ENCODE results near the gene B3GNT5. TPM values are rescaled to one million over a fixed set of nuclear protein-coding genes. Genes with fewer than 3 reads are reported as not detected.

B3GNT5 gene
- total RNA-seq, 1 experiment from 2014 or later = 22.8 TPM

DNA sequence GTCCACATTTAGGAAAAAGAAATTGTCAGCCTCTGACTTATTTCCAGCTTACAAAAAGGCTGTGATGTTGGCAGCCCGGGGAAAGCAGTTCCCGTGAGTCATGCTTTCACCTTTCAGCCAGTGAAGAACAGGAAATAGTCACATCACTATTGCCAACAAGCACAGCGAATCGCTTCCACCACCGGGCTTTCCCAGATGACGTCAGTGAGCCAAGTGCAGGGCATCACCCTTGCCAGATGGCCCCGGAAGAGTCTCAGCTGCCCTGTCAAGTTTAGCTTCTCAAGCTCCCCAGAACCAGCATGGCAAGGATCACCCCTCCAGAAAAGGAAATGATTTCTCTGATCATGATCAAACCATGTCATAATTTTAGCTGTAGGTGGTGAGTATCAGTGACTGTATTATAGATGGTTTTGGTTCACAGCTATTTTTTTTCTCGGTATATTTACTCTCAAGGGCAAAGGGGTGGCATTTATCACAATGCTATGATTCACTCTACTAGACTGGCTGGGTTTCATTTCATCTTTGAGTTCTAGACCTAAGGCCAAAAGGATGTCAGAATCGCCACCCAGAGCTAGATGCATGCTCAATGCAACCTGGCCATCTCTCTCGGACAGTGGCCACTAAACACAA is 32.9 kb downstream of the B3GNT5 start:
- ChIA-PET CTCF (interaction anchor here (0.6 to 1.0 kb wide), 2 partner anchors 85 to 101 kb away, joined by 4 to 6 read pairs; no protein-coding TSS in a partner anchor), POLR2A (interaction anchor here (0.6 to 1.2 kb wide), 2 partner anchors 31 to 85 kb away, joined by 5 read pairs; no protein-coding TSS in a partner anchor)
- Histone ChIP-seq H3K4me3 (ENCODE audit: low read depth in 2 of 2, low read length in 2 of 2) (peak overlapping the region; percentile 0 to 41; a peak in 3 of 4 replicates), H3K36me3 (ENCODE audit: control insufficient read depth, insufficient read depth, low read length) (no peaks in the 10 kb centered on the region), H3K9me3 (ENCODE audit: control insufficient read depth, insufficient read depth, low read depth, low read length) (no peaks in the 10 kb centered on the region), H3K27me3 (ENCODE audit: control insufficient read depth, insufficient read depth, low read length) (no peaks in the 10 kb centered on the region), H3K4me1 (ENCODE audit: control insufficient read depth, insufficient read depth, low read length) (peaks cover 29% of the 10 kb centered on the region), H3K27ac (ENCODE audit: low read length) (peak overlapping the region; percentile 78)
- ATAC-seq (peak; percentile 97), DNase-seq (ENCODE audit: low read depth, low spot score) (peak; percentile 97)
- intact Hi-C loops (cut with micrococcal nuclease; ENCODE audit: unreplicated experiment) = no loop called here
- BruUV-seq (replicated peaks) = no TSS peak
- in situ Hi-C loops (cut with HindIII; ENCODE audit: low pct_unique_long_range_greater_than_20kb, low sequenced_read_pairs) = no loop called here
- TF ChIP-seq SIN3A (IDR thresholded peaks at IDR 0.05; ENCODE audit: borderline replicate concordance, insufficient read depth, low read depth, low read length) (no peak), TCF7L2 (IDR thresholded peaks at IDR 0.05; ENCODE audit: low read depth, low read length) (0 out of 2 replicates have a peak, but pooled peaks have one; percentile 17), POLR2AphosphoS5 (IDR thresholded peaks at IDR 0.05; ENCODE audit: low read depth, low read length) (peak; percentile 36; the same call in 1 of the 2 replicates)
- TF ChIP-seq, protein P1, sequence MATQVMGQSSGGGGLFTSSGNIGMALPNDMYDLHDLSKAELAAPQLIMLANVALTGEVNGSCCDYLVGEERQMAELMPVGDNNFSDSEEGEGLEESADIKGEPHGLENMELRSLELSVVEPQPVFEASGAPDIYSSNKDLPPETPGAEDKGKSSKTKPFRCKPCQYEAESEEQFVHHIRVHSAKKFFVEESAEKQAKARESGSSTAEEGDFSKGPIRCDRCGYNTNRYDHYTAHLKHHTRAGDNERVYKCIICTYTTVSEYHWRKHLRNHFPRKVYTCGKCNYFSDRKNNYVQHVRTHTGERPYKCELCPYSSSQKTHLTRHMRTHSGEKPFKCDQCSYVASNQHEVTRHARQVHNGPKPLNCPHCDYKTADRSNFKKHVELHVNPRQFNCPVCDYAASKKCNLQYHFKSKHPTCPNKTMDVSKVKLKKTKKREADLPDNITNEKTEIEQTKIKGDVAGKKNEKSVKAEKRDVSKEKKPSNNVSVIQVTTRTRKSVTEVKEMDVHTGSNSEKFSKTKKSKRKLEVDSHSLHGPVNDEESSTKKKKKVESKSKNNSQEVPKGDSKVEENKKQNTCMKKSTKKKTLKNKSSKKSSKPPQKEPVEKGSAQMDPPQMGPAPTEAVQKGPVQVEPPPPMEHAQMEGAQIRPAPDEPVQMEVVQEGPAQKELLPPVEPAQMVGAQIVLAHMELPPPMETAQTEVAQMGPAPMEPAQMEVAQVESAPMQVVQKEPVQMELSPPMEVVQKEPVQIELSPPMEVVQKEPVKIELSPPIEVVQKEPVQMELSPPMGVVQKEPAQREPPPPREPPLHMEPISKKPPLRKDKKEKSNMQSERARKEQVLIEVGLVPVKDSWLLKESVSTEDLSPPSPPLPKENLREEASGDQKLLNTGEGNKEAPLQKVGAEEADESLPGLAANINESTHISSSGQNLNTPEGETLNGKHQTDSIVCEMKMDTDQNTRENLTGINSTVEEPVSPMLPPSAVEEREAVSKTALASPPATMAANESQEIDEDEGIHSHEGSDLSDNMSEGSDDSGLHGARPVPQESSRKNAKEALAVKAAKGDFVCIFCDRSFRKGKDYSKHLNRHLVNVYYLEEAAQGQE (IDR thresholded peaks at IDR 0.05; ENCODE audit: insufficient read depth in 1 of 2, low read depth in 2 of 2, low read length in 1 of 2) = no peak
- TF ChIP-seq, protein P2, sequence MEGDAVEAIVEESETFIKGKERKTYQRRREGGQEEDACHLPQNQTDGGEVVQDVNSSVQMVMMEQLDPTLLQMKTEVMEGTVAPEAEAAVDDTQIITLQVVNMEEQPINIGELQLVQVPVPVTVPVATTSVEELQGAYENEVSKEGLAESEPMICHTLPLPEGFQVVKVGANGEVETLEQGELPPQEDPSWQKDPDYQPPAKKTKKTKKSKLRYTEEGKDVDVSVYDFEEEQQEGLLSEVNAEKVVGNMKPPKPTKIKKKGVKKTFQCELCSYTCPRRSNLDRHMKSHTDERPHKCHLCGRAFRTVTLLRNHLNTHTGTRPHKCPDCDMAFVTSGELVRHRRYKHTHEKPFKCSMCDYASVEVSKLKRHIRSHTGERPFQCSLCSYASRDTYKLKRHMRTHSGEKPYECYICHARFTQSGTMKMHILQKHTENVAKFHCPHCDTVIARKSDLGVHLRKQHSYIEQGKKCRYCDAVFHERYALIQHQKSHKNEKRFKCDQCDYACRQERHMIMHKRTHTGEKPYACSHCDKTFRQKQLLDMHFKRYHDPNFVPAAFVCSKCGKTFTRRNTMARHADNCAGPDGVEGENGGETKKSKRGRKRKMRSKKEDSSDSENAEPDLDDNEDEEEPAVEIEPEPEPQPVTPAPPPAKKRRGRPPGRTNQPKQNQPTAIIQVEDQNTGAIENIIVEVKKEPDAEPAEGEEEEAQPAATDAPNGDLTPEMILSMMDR (IDR thresholded peaks at IDR 0.05) = no peak

DNA sequence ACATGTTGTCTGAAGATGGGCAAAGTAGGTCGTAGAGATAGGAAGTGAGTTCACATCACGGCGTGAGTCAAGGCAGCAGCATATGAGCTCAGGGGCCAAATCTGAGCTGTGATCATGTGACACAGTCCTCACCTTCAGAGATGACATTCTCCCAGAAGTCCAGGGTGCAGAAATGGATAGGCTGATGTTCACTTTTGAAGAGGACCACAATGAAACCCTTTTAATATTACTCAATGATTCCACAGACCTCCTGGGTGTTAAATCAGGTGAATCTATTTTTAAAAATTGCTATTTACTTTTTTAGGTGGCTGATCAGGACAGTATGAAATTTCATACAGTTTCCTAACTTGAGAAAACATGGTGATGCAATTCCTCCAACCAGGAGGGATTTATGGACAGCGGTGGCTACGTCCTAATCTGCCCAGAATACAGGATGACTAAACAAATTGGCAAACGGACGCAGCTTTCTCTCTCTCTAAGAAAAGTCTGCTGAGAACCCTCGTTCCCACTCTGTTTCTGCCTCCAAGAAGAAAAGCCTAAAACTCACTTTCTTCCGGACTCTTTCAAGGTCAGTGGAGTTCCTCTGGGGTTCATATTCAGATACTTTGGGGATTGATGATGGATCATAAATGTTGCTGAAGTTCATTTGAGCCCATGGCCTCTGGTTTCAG is 34.4 kb downstream of the B3GNT5 start:
- ChIA-PET POLR2A (no interaction called here), CTCF (no interaction called here)
- H3K4me1 ChIP-seq (ENCODE audit: control insufficient read depth, insufficient read depth, low read length) = peaks cover 29% of the 10 kb centered on the region

More for the DNA sequence above, 34.4 kb downstream of the B3GNT5 start:
- Histone ChIP-seq H3K36me3 (ENCODE audit: control insufficient read depth, insufficient read depth, low read length) (no peaks in the 10 kb centered on the region), H3K27me3 (ENCODE audit: control insufficient read depth, insufficient read depth, low read length) (no peaks in the 10 kb centered on the region), H3K9me3 (ENCODE audit: control insufficient read depth, insufficient read depth, low read depth, low read length) (no peaks in the 10 kb centered on the region), H3K4me3 (ENCODE audit: low read depth in 2 of 2, low read length in 2 of 2) (peak overlapping the region in 1 of 2 experiments; percentile 31; a peak in 2 of 4 replicates), H3K27ac (ENCODE audit: low read length) (peak overlapping the region; percentile 78)
- intact Hi-C loops (cut with micrococcal nuclease; ENCODE audit: unreplicated experiment) (no loop called here), in situ Hi-C loops (cut with HindIII; ENCODE audit: low pct_unique_long_range_greater_than_20kb, low sequenced_read_pairs) (no loop called here)
- TF ChIP-seq SIN3A (IDR thresholded peaks at IDR 0.05; ENCODE audit: borderline replicate concordance, insufficient read depth, low read depth, low read length) (no peak), TCF7L2 (IDR thresholded peaks at IDR 0.05; ENCODE audit: low read depth, low read length) (no peak), POLR2AphosphoS5 (IDR thresholded peaks at IDR 0.05; ENCODE audit: low read depth, low read length) (no peak)
- TF ChIP-seq, protein P1 (IDR thresholded peaks at IDR 0.05; ENCODE audit: insufficient read depth in 1 of 2, low read depth in 2 of 2, low read length in 1 of 2) = no peak
- TF ChIP-seq, protein P2 (IDR thresholded peaks at IDR 0.05) = no peak
- no peak for DNase-seq (ENCODE audit: low read depth, low spot score)
- BruUV-seq (replicated peaks) = no TSS peak
- ATAC-seq = no peak

Data from Panc1 (cell line).